Measurements from ENCODE around the gene OR8G5.

OR8G5 gene

GRCh38 chr11:124311670-124312069 lies 55.5 kb downstream of the OR8G5 start:
- Histone ChIP-seq H3K4me3 (ENCODE audit: low read depth, low read length) (no peak overlapping the region), H3K4me1 (no peaks in the 10 kb centered on the region), H3K9me3 (no peaks in the 10 kb centered on the region), H3K27me3 (peaks cover 4% of the 10 kb centered on the region; the same call in 1 of the 2 replicates), H3K36me3 (no peaks in the 10 kb centered on the region)
- DNase-seq, result no peak
- TF ChIP-seq, protein P1, sequence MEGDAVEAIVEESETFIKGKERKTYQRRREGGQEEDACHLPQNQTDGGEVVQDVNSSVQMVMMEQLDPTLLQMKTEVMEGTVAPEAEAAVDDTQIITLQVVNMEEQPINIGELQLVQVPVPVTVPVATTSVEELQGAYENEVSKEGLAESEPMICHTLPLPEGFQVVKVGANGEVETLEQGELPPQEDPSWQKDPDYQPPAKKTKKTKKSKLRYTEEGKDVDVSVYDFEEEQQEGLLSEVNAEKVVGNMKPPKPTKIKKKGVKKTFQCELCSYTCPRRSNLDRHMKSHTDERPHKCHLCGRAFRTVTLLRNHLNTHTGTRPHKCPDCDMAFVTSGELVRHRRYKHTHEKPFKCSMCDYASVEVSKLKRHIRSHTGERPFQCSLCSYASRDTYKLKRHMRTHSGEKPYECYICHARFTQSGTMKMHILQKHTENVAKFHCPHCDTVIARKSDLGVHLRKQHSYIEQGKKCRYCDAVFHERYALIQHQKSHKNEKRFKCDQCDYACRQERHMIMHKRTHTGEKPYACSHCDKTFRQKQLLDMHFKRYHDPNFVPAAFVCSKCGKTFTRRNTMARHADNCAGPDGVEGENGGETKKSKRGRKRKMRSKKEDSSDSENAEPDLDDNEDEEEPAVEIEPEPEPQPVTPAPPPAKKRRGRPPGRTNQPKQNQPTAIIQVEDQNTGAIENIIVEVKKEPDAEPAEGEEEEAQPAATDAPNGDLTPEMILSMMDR (IDR thresholded peaks at IDR 0.05; ENCODE audit: low read depth, low read length), result no peak

GRCh38 chr11:124313131-124313530 lies 57.0 kb downstream of the OR8G5 start:
- H3K4me1 ChIP-seq, result no peaks in the 10 kb centered on the region
- no peaks in the 10 kb centered on the region for H3K9me3 ChIP-seq
- H3K4me3 ChIP-seq (ENCODE audit: low read depth, low read length), result no peak overlapping the region
- peaks cover 4% of the 10 kb centered on the region; the same call in 1 of the 2 replicates for H3K27me3 ChIP-seq
- TF ChIP-seq, protein P1 (IDR thresholded peaks at IDR 0.05; ENCODE audit: low read depth, low read length), result no peak
- no peaks in the 10 kb centered on the region for H3K36me3 ChIP-seq
- no peak for DNase-seq

DNA sequence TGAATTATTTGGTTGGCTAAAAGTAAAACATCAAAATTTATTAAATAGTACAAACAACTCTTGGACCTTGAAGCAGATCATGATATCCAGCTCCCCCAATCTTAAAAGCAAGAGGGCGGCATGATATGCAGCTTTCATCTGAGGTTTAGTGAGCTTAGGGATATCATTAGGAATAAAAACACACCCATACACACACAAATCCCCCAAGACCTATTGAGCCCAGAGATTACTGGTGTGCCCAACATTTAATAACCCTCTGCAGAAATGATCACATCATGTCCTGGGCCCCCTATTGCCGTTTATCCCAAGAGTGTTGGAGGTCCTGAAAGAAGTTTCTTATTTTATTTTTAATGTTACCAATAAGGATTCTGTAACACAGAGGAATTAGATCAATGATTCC lies 57.7 kb downstream of the OR8G5 start, which contains the start of gene OR8D1:
Gene OR8D1, minus strand, starts transcription at position 101 of the 400 bp plus-strand sequence. CDS start 3,183 bp downstream, outside the sequence.
- H3K4me1 ChIP-seq, result no peaks in the 10 kb centered on the region
- no peak within 1 kb of the TSS for H3K4me3 ChIP-seq (ENCODE audit: low read depth, low read length)
- no peaks in the 10 kb centered on the region for H3K9me3 ChIP-seq
- peaks cover 4% of the 10 kb centered on the region; the same call in 1 of the 2 replicates for H3K27me3 ChIP-seq
- TF ChIP-seq, protein P1 (IDR thresholded peaks at IDR 0.05; ENCODE audit: low read depth, low read length), result no peak
- no peak for DNase-seq
- H3K36me3 ChIP-seq, result no peaks in the 10 kb centered on the region

DNA sequence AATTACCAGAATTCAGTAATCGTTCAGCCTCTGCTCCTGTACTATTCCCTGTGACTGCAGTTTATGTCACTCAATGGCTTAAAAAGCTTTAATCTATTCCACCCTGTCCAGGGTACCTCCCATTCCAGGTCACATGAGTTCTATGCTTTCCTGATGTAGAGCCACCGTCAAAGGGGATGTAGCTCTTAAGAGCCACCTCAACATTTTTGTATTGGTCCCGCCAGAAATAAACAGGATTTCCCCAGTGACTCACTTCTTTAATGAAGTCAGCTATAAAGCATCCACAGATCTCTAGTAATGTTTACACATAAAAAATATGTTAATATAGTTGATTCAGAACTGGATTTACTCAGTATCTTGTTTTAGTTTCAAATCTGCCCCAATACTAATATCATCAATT lies 58.9 kb downstream of the OR8G5 start:
- Histone ChIP-seq H3K36me3 (no peaks in the 10 kb centered on the region), H3K27me3 (peaks cover 4% of the 10 kb centered on the region; the same call in 1 of the 2 replicates), H3K4me3 (ENCODE audit: low read depth, low read length) (no peak overlapping the region), H3K9me3 (no peaks in the 10 kb centered on the region), H3K4me1 (no peaks in the 10 kb centered on the region)
- DNase-seq, result no peak
- TF ChIP-seq, protein P1 (IDR thresholded peaks at IDR 0.05; ENCODE audit: low read depth, low read length), result no peak

Data from BE2C (cell line).